Lung (tissue), 12 donors: Measurements from ENCODE around the gene GNAZ. TPM values are rescaled to one million over a fixed set of nuclear protein-coding genes. Genes with fewer than 3 reads are reported as not detected.

Experiments used
- ATAC-seq: fragments of 200-7000 bp; cut with Tn5 transposase; one replicate; pipeline ENCODE4 v1.9.1; 2020; ENCODE audit warnings: moderate number of reproducible peaks; ENCODE audit not compliant: insufficient read depth, low FRiP score
- DNase-seq, 3 donors: peaks; one replicate each; pipeline ENCODE4 v3.0.0-alpha.2; 2013 to 2017
- H3K27ac ChIP-seq, 2 donors: one replicate each; pipeline ENCODE4 v1.5.1; 2013; ENCODE audit warnings: mild to moderate bottlenecking in 2 of 2, moderate library complexity in 2 of 2, control low read depth in 1 of 2, inconsistent platforms in 1 of 2, low read depth in 1 of 2, low read length in 1 of 2
- H3K27me3 ChIP-seq, 3 donors: one replicate each; pipeline ENCODE4 v1.5.1; 2013; ENCODE audit warnings: low read length in 2 of 3; ENCODE audit not compliant: control insufficient read depth in 3 of 3, insufficient read depth in 3 of 3
- H3K36me3 ChIP-seq, 4 donors: one replicate each; pipeline ENCODE4 v1.5.1; 2013; ENCODE audit warnings: low read length in 4 of 4, mild to moderate bottlenecking in 1 of 4, moderate library complexity in 1 of 4; ENCODE audit not compliant: control insufficient read depth in 4 of 4, insufficient read depth in 4 of 4
- H3K4me1 ChIP-seq, 5 donors: one replicate each; pipeline ENCODE4 v1.5.1; 2013; ENCODE audit warnings: low read length in 5 of 5, mild to moderate bottlenecking in 2 of 5, moderate library complexity in 1 of 5; ENCODE audit not compliant: control insufficient read depth in 5 of 5, insufficient read depth in 5 of 5
- H3K4me3 ChIP-seq: one replicate; pipeline ENCODE4 v1.5.1; 2013; ENCODE audit warnings: mild to moderate bottlenecking, control low read depth, moderate library complexity
- H3K9ac ChIP-seq, 2 donors: one replicate each; pipeline ENCODE4 v1.5.1; 2013; ENCODE audit warnings: low read length in 2 of 2, control low read depth in 1 of 2; ENCODE audit not compliant: insufficient read depth in 1 of 2
- H3K9me3 ChIP-seq, 4 donors: one replicate each; pipeline ENCODE4 v1.5.1; 2013; ENCODE audit warnings: low read length in 3 of 4, mild to moderate bottlenecking in 1 of 4, moderate library complexity in 1 of 4; ENCODE audit not compliant: control insufficient read depth in 4 of 4, insufficient read depth in 3 of 4
- WGBS, 2 donors: extraction: QIAGEN DNeasy Blood & Tissue Kit; methylation state at CpG; one replicate each; pipeline ENCODE4 v1.1.7; 2013; 5-methylcytosine and 5-hydroxymethylcytosine counted together
- polyA plus RNA-seq, 2 donors: library from polyadenylated mRNA; stranded (reverse); fragments of 200-250 nt; gene quantifications; one replicate each; pipeline ENCODE4 v1.2.1, GENCODE V29; 2013
- total RNA-seq, 2 donors: library from RNA; depleted of rRNA in 1 of 2; stranded (reverse); fragments of >200 nt in 1 of 2; gene quantifications; one replicate each; pipeline ENCODE4 v1.2.1, GENCODE V29; 2014 to 2021
- TF ChIP-seq, protein P1 (sequence below): IDR thresholded peaks from 2 replicates; pipeline ENCODE4 v1.5.1; 2012; ENCODE audit warnings: mild to moderate bottlenecking; ENCODE audit errors: control extremely low read depth, extremely low read depth
- donor health status: control.
- donor health status: control.
- donor health status: Bipolar disorder and iron deficiency.
- donor health status: healthy.
- donor health status: DM: yes; HTN: yes; CAD: no.

The GNAZ gene
- total and polyA plus RNA-seq, 4 donors = 0.77 to 5.0 (median 2.3) TPM

DNA sequence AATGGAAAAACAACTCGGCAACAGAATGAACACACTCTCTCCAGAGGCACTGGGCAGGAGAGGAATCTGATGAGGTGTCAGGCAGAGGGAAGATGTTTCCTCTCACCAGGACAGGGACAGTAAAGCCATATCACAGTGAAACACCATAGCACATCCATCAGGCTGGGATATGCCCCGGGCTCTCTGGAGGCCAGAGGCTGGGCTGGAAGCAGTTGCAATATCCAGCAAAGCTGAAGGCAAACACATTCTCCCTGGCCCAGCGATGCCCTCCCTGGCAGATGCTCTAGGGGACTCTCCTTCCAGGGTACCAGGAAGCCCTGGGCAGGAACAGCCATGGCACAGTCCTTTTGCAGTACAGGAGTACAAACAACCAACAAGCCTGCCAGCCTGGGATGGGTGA is 60.4 kb downstream of the GNAZ start:
- H3K27ac ChIP-seq = no peak overlapping the region
- H3K27me3 ChIP-seq = no peaks in the 10 kb centered on the region
- no peak for ATAC-seq
- peaks cover 0 to 6% (median 0%) of the 10 kb centered on the region in 5 donors for H3K4me1 ChIP-seq
- 64 to 78% methylated on average over 3 of the region's 3 CpGs for WGBS, 2 donors
- DNase-seq = peak in 1 of 3 donors; percentile 22
- H3K4me3 ChIP-seq = no peak overlapping the region
- no peak overlapping the region for H3K9ac ChIP-seq
- H3K9me3 ChIP-seq = peaks cover 0 to 1% (median 0%) of the 10 kb centered on the region in 4 donors
- H3K36me3 ChIP-seq = no peaks in the 10 kb centered on the region
- TF ChIP-seq, protein P1, sequence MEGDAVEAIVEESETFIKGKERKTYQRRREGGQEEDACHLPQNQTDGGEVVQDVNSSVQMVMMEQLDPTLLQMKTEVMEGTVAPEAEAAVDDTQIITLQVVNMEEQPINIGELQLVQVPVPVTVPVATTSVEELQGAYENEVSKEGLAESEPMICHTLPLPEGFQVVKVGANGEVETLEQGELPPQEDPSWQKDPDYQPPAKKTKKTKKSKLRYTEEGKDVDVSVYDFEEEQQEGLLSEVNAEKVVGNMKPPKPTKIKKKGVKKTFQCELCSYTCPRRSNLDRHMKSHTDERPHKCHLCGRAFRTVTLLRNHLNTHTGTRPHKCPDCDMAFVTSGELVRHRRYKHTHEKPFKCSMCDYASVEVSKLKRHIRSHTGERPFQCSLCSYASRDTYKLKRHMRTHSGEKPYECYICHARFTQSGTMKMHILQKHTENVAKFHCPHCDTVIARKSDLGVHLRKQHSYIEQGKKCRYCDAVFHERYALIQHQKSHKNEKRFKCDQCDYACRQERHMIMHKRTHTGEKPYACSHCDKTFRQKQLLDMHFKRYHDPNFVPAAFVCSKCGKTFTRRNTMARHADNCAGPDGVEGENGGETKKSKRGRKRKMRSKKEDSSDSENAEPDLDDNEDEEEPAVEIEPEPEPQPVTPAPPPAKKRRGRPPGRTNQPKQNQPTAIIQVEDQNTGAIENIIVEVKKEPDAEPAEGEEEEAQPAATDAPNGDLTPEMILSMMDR = no peak

DNA sequence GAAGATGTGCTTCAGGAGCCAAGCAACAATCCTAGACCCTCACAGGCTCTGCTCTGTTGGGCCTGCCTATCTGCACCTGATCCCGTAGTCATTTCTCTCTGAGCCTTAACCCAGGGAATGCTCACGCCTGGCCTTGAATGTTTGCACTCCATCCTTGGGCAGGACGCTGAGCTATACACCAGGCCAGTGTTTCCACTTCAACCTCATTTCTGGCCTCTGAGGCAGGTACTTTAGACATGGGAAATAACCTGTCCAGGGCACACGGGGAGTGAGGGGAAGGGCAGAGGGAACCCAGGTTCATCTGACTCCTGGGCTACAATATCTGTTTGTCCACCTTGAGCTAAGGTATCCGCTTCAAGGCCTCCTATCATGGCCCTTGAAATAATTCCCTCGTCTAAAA is 61.6 kb downstream of the GNAZ start:
- H3K4me3 ChIP-seq = no peak overlapping the region
- TF ChIP-seq, protein P1 = no peak

DNA sequence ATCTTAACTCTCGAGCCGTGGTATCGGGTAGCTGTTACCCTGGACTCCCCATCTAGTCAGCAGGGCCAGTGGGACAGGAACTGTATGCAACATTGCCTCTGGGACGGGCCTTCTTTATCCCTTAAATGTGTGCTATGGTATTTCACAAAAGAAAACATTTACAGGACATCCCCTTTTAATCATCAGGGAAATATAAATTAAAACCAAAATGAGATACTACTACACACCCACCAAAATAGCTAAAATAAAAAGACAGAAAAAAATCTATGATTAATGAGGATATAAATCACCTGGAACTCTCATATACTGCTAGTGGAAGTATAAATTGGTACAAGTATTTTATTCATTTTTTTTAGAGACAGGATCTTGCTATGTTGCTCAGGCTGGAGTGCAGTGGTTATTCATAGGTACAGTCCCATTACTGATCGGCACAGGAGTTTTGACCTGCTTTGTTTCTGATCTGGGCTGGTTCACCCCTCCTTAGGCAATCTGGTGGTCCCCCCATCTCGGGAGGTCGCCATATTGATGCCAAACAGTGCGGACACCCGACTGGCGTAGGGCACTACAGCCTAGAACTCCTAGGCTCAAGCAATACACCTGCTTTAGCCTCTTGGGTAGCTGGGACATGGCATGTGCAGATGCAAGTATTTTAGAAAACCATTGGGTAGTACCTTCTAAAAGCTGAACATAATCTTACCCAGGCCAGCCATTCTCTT is 62.2 kb downstream of the GNAZ start:
- DNase-seq = no peak
- no peak overlapping the region for H3K4me3 ChIP-seq
- peaks cover 0 to 6% (median 0%) of the 10 kb centered on the region in 5 donors for H3K4me1 ChIP-seq
- no peaks in the 10 kb centered on the region for H3K36me3 ChIP-seq
- no peaks in the 10 kb centered on the region for H3K27me3 ChIP-seq
- no peak for ATAC-seq
- H3K27ac ChIP-seq = no peak overlapping the region
- 85 to 92% methylated on average over 10 of the region's 10 CpGs for WGBS, 2 donors
- H3K9ac ChIP-seq = no peak overlapping the region
- TF ChIP-seq, protein P1 = no peak
- no peaks in the 10 kb centered on the region for H3K9me3 ChIP-seq

More for the DNA sequence above, 61.6 kb downstream of the GNAZ start:
- no peaks in the 10 kb centered on the region for H3K9me3 ChIP-seq
- H3K27ac ChIP-seq = no peak overlapping the region
- no peak overlapping the region for H3K9ac ChIP-seq
- no peaks in the 10 kb centered on the region for H3K27me3 ChIP-seq
- peaks cover 0 to 6% (median 0%) of the 10 kb centered on the region in 5 donors for H3K4me1 ChIP-seq
- DNase-seq (no peak), ATAC-seq (no peak)
- H3K36me3 ChIP-seq = no peaks in the 10 kb centered on the region
- 70 to 80% methylated on average over 6 of the region's 6 CpGs for WGBS, 2 donors
